Superior temporal gyrus (tissue), 1 donor: ENCODE results near the gene P2RX2.

ENCODE experiments used
- DNase-seq: peaks from one replicate; pipeline ENCODE4 v3.0.0-alpha.2; 2016; ENCODE audit errors: extremely low spot score

Gene P2RX2

DNA sequence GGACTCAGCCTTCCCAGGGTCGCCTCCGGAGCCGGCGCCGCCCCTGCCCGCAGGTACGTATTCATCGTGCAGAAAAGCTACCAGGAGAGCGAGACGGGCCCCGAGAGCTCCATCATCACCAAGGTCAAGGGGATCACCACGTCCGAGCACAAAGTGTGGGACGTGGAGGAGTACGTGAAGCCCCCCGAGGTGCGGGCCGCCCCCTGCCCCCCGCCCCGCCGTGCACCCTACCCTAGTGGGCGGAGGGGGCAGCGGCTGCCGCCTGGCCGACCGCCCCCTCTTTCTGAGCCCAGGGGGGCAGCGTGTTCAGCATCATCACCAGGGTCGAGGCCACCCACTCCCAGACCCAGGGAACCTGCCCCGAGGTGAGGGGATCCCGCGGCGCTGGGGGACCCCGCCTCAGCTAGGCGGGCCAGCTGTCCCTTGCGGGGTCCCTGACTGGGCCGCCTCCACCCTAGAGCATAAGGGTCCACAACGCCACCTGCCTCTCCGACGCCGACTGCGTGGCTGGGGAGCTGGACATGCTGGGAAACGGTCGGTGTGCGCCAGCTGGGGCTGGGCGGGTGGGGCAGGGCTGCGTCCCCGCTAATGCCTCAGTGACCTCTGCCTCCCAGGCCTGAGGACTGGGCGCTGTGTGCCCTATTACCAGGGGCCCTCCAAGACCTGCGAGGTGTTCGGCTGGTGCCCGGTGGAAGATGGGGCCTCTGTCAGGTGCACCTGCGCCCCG, 973 bp downstream of the P2RX2 start:
- no peak for DNase-seq

DNA sequence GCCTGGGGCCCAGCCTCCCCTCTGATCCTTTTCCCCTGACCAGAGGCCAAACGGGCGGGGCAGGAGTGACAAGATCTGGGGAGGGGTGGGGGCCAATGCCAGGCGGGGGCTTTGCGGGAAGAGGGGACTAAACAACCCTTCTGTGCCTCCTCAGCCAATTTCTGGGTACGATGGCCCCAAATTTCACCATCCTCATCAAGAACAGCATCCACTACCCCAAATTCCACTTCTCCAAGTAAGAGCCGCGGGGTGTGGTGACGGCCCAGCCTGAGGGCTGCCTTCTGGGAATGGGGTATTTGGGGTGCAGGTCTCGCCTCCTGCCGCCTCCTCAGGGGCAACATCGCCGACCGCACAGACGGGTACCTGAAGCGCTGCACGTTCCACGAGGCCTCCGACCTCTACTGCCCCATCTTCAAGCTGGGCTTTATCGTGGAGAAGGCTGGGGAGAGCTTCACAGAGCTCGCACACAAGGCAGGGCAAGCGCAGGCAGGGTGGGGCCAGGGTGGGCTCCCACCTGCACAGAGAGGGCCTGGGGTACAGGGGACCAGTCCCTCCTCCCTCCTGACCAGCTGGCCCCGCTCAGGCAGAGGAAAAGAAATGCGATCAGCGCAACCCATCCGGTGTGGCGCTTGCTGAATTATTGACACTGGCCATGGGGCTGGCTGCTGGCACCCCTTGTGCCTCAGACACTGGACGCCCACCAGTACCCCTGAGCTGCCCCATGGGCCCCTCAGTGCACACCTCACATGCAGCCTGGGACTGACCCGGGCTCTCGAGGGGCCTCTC, 1.7 kb downstream of the P2RX2 start:
- no peak for DNase-seq

DNA sequence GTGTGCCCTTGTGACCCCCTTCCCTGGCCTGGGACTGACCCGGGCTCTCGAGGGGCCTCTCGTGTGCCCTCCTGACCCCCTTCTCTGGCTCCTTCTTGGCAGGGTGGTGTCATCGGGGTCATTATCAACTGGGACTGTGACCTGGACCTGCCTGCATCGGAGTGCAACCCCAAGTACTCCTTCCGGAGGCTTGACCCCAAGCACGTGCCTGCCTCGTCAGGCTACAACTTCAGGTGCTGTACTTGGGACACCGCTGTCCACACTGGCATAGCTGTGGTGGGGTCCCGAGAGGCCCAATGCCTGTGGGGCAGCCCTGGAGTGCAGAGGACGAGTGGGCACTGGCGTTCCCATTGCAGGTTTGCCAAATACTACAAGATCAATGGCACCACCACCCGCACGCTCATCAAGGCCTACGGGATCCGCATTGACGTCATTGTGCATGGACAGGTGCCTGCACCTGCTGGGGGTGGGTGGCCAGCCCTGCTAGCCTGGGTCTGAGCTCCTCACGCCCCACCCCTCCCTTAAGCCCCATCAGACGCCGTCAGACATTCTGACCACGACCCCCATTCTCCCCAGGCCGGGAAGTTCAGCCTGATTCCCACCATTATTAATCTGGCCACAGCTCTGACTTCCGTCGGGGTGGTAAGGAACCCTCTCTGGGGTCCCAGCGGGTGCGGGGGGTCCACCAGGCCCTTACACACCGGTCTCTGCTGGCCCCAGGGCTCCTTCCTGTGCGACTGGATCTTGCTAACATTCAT, 2.5 kb downstream of the P2RX2 start:
- DNase-seq: no peak

DNA sequence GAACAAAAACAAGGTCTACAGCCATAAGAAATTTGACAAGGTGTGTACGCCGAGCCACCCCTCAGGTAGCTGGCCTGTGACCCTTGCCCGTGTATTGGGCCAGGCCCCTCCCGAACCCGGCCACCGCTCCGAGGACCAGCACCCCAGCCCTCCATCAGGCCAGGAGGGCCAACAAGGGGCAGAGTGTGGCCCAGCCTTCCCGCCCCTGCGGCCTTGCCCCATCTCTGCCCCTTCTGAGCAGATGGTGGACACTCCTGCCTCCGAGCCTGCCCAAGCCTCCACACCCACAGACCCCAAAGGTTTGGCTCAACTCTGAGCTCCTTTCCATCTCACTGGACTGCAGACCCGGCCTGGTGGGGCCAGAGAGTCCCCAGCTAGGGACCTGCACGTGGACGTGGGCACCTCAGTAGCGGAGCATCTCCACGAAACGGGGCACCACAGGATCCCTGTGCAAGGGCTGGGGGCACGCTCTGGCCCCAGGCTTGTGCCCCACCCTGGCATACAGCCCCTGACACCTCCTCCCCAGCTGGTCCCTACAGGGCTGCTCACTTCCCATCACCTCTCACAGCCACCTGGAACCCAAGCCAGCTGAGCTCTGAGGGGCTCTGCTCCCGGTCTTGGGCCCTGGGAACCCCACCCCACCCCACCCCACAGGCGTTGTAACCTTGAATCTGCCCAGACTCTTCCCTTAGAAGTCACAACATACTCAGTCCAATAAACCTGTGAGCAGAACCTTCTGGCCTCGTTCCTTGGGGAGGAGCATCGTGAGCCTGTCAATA, 3.3 kb downstream of the P2RX2 start:
- DNase-seq: no peak

DNA sequence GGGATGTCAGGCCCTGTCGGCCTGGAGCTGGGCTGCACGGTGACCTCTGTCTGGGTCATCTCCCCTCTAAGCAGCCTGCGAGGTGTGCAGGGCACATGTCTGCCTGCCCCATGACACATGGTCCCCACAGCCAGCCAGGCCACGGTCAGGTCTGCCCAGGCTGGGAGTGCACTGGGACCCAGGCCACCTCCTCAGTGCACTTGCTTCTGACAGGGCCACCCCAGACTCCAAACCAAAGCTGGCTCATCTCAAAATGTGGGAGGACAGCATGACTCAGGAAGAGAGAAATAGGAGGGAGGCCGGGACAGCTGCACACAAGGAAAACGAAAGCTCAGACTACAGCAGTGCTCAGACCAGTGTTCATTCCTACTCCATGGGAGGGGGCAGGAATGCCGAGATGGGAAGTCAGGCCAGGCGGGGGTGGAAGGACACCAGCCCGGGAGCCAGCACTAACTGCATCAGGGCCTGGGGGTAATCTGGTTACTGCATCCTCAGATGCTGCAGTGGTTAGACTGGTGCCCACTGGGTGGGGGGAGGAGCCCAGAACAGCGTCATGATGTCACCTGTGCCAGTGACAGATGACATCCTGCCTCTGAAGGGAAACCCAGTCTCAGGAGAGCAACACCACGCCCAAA, 4.0 kb downstream of the P2RX2 start:
- DNase-seq: no peak

DNA sequence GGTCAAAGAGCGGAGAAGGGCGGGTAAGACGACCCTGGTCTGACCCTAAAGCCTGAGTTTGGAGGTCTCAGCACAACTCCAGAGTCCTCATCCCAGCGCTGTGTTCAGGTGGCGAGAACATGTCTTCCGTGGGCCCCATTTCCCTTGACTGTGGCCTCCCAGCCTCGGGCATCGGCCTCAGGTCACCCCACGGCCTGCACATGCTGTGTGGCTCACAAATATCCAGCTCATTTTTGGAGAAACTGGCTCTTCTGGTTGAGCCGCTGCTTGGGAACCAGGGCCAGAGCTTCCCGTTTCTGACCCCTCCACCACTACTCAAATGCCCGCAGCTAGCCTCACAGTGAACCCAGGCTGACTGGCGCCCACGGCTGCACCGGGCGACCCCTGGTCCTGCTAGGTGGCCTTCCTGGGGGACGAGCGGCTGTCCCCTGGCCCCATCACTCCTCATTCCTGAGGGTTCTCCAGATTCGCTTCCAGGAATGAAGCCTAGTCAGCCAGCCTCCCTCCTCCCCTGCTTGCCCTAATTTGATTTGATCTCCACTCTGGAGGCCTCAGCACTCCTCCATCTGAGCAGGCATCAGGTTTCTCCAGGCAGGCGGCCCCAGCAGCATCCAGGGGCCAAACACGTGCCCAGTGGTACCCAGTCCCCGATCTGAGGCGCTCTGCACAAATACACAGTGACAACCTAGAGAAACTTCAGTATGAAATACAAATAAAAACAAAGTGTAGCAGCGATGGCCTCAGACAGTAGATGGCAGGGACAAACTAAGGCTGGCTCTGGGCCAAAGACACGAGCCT, 4.7 kb downstream of the P2RX2 start:
- DNase-seq: no peak

DNA sequence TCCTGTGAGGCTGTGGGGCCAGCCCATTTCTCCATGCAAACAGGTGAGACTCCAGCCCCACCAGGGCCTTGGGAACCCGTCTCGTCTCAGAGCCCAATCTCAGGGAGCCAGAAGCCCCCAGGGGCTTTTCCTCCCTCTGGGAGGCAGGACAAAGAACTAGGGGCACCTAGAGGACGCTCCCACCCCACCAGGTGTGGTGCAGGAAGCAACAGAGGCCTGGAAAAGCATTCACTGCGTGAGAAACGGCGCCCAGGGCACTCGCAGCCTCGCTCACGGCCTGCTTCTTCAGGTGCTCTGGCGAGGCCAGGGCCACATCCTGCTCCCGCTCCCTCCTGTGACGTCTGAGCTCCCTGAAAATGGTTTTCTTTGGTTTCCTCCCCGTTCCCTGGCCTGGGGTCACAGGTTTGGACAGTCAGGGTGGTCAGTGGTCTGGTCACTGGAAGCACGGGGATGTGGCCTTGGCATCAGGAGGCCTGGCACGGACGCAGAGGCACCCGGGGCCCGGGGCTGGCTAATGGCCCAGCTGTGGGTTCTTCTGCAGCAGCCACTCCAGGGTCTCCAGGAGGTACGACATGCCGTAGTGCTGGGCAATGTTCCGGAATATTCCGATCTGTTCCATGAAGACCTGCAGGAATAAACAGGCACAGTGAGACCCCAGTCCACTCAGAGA, 5.7 kb downstream of the P2RX2 start:
- no peak for DNase-seq

DNA sequence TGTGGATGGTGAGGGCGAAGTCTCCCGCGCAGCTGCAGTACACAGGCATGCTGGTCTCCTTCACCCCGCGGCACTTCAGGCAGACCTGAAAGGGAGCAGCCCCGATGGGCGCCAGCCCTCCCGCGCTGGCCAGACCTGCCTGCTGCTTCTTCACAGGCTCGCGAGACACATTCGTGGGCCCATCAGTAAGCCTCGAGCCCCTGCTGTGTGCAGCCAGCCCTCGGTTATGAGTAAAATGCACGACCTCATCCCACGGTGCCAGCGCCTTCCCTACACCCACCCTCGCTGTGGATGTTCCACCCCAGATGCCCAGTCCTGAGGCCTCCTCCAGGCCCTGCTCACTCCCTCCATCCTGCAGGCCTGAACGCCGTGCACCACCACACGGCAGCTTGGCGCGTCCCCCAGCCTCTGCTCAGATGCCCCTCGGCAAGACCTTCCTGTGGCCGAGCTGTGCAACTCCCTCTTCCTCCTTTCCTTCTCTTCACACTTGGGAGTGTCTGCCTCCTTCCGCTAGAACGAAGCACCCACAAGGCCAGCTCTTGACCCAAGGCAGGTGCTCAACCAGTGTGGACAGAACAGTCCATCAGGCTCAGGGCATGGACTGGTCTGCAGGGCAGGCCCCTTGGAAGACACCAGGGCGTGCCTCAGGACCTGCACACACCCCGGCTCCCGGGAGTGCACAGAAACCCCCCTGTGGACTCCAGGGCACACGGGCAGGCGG, 6.5 kb downstream of the P2RX2 start:
- DNase-seq: no peak

DNA sequence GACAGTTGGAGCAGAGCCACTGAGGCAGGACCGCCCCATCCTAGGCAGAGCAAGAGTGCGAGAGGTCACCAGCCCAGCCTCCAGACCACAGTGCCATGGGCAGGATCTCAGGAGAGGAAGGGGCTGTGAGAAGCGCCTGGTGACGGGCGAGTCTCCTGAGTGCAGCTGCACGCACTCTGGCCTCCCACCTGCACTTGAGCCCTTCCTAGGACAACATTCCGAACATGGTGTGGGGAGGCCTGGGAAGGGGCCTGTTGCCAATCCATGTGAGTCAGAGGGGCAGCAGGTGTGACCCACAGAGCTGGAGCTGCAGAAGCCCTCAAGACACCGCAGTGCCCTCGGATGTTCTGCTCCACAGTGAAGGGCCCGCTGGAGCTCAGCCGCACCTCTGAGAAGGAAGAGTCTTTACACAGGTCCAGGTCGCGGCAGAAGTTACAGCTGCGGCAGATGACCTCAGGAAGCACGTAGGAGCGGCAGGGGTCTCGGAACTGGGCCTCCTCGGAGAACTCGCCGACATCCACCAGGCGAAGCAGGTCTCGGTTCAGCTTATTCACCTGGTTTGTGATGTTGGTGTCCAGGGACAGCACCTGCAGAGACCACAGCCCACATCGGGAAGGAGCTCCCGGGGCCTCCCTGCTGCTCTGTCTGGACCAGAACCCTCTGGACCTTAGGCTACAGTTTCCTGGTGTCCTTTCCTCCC, 7.3 kb downstream of the P2RX2 start:
- no peak for DNase-seq

DNA sequence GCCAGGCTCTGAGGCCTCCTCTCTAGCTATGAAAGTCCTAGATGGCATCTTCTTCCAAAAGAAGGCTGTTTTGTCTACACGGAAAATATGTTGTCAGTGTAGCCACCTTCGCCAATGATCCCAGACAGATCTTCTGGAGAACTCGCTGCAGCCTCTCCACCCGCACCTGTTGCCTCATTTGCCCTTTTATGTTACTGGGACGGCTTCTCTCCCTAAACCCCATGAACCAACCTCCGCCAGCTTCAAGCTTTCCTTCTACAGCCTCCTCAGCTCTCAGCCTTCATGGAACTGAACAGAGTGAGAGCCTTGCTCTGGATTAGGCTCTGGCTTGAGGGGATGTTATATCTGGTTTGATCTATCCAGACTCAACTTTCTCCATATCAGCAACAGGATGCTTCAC, 10.8 kb downstream of the P2RX2 start:
- no peak for DNase-seq

DNA sequence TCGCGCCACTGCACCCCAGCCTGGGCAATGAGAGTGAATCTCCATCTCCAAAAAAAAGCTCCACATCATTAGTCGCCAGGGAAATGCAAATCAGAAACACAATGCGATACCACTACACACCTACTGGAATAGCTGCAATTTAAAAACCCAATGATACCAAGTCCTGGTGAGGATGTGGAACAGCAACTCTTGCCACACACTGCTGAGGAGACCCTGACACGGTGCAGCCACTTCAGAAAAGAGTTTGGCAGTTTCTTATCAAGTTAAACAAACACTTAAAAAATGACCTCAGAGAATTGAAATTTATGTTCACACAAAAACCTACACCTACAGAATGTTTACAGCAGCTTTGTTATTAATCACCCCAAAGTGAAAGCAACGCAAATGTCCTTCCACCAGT, 12.1 kb downstream of the P2RX2 start:
- no peak for DNase-seq

DNA sequence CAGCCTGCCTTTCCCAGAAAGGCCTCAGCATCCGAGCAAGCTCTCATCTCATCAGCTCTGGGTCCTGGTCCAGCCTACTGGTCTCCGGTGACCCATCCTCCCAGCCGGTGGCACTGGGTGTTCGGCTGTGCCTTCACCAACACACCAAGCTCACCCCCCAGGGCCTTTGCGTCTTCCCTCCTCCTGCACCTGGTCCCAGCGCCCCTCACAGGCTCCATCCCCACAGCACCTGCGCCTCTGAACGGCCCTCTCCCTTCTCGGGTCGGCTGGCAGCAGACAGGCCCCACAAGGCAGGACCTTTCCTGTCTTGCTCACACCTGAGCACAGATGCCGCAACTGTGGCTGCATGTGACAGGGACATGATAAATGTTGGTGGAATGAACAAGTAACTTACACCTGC, 13.1 kb downstream of the P2RX2 start:
- DNase-seq: no peak

DNA sequence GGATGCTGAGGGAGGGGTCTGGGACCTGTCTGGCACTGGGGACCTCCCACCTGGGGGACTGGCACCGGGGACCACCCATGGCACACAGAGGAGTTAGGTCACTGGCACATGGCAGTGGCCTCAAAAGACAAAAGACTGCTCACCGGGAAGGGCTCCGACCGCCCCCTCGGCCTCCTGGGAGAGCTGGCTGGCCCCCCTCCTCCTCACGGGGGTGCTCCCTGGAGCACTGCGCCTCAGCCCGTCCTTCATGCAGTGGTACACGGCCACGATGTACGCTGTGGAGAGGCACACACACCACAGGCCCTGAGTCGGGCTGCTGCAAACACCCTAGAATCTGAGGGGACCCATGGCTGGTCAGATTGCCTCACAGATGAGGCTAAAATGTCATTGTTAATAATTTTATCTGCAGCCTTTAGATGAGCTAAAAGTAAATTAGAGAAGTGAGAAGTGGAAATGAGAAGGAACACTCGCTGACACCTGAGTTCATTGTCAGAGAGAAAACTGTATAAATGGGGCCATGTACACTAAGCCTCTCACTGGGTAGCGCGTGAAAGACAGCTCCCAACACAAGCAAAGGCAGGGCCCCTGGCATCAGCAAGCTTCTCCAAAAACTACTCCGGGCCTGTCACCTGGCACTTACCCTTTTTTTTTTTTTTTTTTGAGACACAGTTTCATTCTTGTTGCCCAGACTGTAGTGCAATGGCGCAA, 14.1 kb downstream of the P2RX2 start:
- no peak for DNase-seq

DNA sequence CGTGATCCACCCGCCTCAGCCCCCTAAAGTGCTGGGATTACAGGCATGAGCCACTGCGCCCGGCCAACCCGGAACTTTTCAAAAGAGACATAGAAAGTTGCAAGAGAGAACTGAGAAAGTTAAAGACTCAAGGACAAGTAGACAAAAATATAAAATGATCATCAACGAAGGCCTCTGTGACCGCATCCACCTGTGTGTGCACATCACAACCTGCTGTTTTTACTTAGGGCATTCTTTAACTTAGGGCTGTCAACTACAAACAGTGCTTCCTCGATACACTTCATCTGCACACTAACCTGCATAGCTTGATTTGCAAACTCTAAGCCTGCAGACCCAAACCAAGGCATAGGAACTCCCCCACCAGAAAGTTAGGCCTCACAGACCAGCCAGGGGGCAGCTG, 14.8 kb downstream of the P2RX2 start:
- no peak for DNase-seq

DNA sequence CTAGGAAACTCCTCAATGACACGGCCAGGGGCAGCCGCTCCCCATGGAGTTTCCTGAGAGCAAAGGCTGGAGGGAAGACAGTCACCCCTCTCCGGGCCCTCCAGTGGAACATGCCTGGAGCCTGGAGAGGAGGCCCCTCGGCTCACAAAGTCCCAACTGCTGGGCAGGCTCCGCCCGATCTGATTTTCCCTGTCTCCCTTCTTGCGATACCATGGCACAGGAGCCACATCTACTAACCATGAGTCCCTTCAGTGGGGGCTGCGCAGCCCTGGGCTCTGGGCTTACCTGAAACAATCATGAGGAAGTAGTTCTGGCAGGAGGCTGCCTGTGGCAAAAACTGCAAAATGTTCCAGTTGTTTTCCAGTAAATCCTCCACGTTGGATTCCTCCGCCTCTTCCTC, 15.3 kb downstream of the P2RX2 start:
- DNase-seq: no peak

DNA sequence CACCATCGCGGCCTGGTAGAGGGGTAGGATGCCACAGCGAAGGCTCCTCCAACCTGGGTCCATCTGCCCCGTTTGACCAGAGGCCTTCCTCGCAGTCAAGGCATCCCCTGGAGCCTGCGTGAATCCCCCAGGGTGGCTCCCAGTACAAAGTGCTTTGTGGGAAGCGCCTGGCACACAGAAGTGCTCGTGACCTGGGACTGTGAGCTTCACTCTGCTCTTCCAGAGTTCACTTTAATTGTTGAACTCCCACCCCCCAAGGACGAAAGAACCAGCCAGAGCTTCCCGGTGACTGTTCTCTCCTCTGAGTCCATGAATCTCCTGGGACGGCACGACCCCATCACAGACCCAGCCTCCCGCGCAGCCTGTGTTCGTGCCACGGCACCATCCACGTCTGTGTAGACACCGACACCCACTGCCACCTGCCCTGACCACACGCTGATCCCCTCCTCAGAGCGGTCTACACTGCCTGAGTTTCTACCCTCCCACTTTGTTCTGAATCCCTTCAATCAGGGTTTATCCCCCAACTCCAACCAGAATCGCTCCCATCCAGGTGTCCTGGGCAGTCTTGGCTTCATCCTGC, 15.9 kb downstream of the P2RX2 start:
- DNase-seq: no peak

DNA sequence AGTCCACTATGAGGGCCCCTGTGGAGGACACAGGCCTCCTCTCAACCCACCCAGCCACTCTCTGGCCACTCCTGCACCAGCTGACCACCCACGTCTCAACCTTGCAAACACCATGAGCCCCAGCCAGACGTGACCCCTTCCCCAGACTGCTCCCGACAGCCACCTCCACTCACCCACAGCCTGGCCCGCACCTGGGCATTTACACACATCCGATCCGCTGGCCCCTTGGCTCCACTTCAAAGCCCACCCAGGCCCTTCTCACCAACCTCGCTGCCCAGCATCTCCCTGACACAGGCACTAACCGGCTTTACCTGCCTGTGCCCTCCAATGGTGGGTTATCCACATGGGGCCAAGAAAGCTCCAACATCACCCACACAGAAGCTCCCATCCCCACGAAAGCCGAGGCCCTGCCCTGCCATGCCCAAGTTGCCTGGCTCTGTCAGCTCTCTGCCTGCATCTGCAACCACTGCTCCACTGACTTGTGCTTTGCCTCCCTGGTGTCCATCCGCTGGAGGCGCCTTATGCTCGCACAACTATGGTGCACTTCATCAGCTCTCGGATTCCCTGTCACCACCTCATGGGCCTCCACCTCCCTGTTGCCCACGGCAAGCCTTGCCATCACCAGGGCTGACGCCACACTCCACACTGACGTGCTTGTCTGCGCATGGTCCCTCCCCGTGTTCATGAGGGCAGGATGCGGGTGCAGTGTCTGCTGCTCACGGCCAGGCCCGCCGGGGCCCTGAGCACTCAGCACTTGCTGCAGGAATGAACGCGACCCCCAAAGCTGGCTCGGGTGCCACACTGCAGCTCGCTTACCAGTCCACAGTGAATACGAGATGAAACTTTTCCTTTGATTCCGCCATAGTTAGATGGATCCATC, 16.7 kb downstream of the P2RX2 start:
- DNase-seq: no peak
